Measurements from ENCODE around the gene OR52I2.

Gene OR52I2

GRCh38 chr11:4559527-4560440 lies 21.8 kb upstream of the OR52I2 start:
- Histone ChIP-seq H4K12ac (ENCODE audit: low read depth, low read length) (no peak overlapping the region), H3K18ac (ENCODE audit: low read length) (no peak overlapping the region), H4K8ac (ENCODE audit: low read depth, low read length) (peak overlapping the region; percentile 30), H2AFZ (ENCODE audit: insufficient read depth, low read length, poor library complexity) (no peak overlapping the region), H2AK5ac (ENCODE audit: low read length) (no peak overlapping the region), H3K27ac (ENCODE audit: low read depth, low read length) (peak overlapping the region; percentile 75), H3K4ac (ENCODE audit: low read depth, low read length) (no peak overlapping the region), H3K9ac (ENCODE audit: low read length) (no peak overlapping the region), H3K27me3 (ENCODE audit: insufficient read depth, low read length) (no peaks in the 10 kb centered on the region), H3K36me3 (ENCODE audit: control insufficient read depth in 1 of 2, insufficient read depth in 2 of 2, low read length in 2 of 2) (no peaks in the 10 kb centered on the region), H3K4me1 (ENCODE audit: control insufficient read depth in 1 of 2, insufficient read depth in 2 of 2, low read length in 2 of 2) (peaks cover 7 to 11% of the 10 kb centered on the region in 2 experiments), H3K4me3 (ENCODE audit: low read depth, low read length) (no peak overlapping the region), H2BK12ac (ENCODE audit: low read length) (peak overlapping the region; percentile 29), H2BK5ac (ENCODE audit: low read depth, low read length, poor library complexity) (peak overlapping the region; percentile 45), H3K4me2 (ENCODE audit: low read length) (peak overlapping the region; percentile 51), H3K23ac (ENCODE audit: low read length) (no peak overlapping the region), H3K79me1 (ENCODE audit: low read length) (peaks cover 7% of the 10 kb centered on the region), H3K14ac (ENCODE audit: low read length) (peak overlapping the region; percentile 9), H3K79me2 (ENCODE audit: control insufficient read depth, insufficient read depth, low read length, poor library complexity) (peaks cover 3% of the 10 kb centered on the region), H4K91ac (ENCODE audit: low read depth, low read length) (peak overlapping the region; percentile 75), H3K9me3 (ENCODE audit: insufficient read depth, low read depth, low read length) (no peaks in the 10 kb centered on the region), H2BK120ac (ENCODE audit: insufficient read depth, low read length, poor library complexity) (peak overlapping the region; percentile 21)
- DNase-seq, result no peak
- no CpG with 5 or more reads among the region's 8 CpGs for WGBS (ENCODE audit: extremely low coverage, insufficient coverage, insufficient read length)

GRCh38 chr11:4560467-4560866 lies 21.1 kb upstream of the OR52I2 start:
- Histone ChIP-seq H3K27ac (ENCODE audit: low read depth, low read length) (peak overlapping the region; percentile 75), H3K27me3 (ENCODE audit: insufficient read depth, low read length) (no peaks in the 10 kb centered on the region), H3K4ac (ENCODE audit: low read depth, low read length) (no peak overlapping the region), H4K8ac (ENCODE audit: low read depth, low read length) (no peak overlapping the region), H3K4me3 (ENCODE audit: low read depth, low read length) (no peak overlapping the region), H3K18ac (ENCODE audit: low read length) (no peak overlapping the region), H3K36me3 (ENCODE audit: control insufficient read depth in 1 of 2, insufficient read depth in 2 of 2, low read length in 2 of 2) (no peaks in the 10 kb centered on the region), H2AFZ (ENCODE audit: insufficient read depth, low read length, poor library complexity) (no peak overlapping the region), H4K91ac (ENCODE audit: low read depth, low read length) (no peak overlapping the region), H3K9ac (ENCODE audit: low read length) (no peak overlapping the region), H3K23ac (ENCODE audit: low read length) (no peak overlapping the region), H3K14ac (ENCODE audit: low read length) (no peak overlapping the region), H3K9me3 (ENCODE audit: insufficient read depth, low read depth, low read length) (no peaks in the 10 kb centered on the region), H3K4me1 (ENCODE audit: control insufficient read depth in 1 of 2, insufficient read depth in 2 of 2, low read length in 2 of 2) (peaks cover 7 to 11% of the 10 kb centered on the region in 2 experiments), H3K79me2 (ENCODE audit: control insufficient read depth, insufficient read depth, low read length, poor library complexity) (peaks cover 3% of the 10 kb centered on the region), H2AK5ac (ENCODE audit: low read length) (no peak overlapping the region), H2BK120ac (ENCODE audit: insufficient read depth, low read length, poor library complexity) (no peak overlapping the region), H2BK5ac (ENCODE audit: low read depth, low read length, poor library complexity) (peak overlapping the region; percentile 45), H4K12ac (ENCODE audit: low read depth, low read length) (no peak overlapping the region), H2BK12ac (ENCODE audit: low read length) (no peak overlapping the region), H3K4me2 (ENCODE audit: low read length) (peak overlapping the region; percentile 51), H3K79me1 (ENCODE audit: low read length) (peaks cover 7% of the 10 kb centered on the region)
- no CpG with 5 or more reads among the region's 1 CpG for WGBS (ENCODE audit: extremely low coverage, insufficient coverage, insufficient read length)
- peak; percentile 37 to 88 for DNase-seq

- WGBS (ENCODE audit: extremely low coverage, insufficient coverage, insufficient read length), result no CpG with 5 or more reads among the region's 3 CpGs
Observed at GRCh38 chr11:4565371-4565770, 16.2 kb upstream of the OR52I2 start.

GRCh38 chr11:4569075-4569474 lies 12.5 kb upstream of the OR52I2 start:
- no peak overlapping the region for H4K91ac ChIP-seq (ENCODE audit: low read depth, low read length)
- no peaks in the 10 kb centered on the region for H3K79me1 ChIP-seq (ENCODE audit: low read length)
- no peaks in the 10 kb centered on the region for H3K36me3 ChIP-seq (ENCODE audit: control insufficient read depth in 1 of 2, insufficient read depth in 2 of 2, low read length in 2 of 2)
- H2AK5ac ChIP-seq (ENCODE audit: low read length), result no peak overlapping the region
- no peak for DNase-seq
- no peaks in the 10 kb centered on the region for H3K79me2 ChIP-seq (ENCODE audit: control insufficient read depth, insufficient read depth, low read length, poor library complexity)
- H3K9ac ChIP-seq (ENCODE audit: low read length), result no peak overlapping the region
- H3K14ac ChIP-seq (ENCODE audit: low read length), result no peak overlapping the region
- no peak overlapping the region for H3K4ac ChIP-seq (ENCODE audit: low read depth, low read length)
- no peak overlapping the region for H2BK12ac ChIP-seq (ENCODE audit: low read length)
- H3K4me1 ChIP-seq (ENCODE audit: control insufficient read depth in 1 of 2, insufficient read depth in 2 of 2, low read length in 2 of 2), result no peaks in the 10 kb centered on the region
- peaks cover 3% of the 10 kb centered on the region for H3K9me3 ChIP-seq (ENCODE audit: insufficient read depth, low read depth, low read length)
- H3K18ac ChIP-seq (ENCODE audit: low read length), result no peak overlapping the region
- no peaks in the 10 kb centered on the region for H3K27me3 ChIP-seq (ENCODE audit: insufficient read depth, low read length)
- no peak overlapping the region for H2BK120ac ChIP-seq (ENCODE audit: insufficient read depth, low read length, poor library complexity)
- no peak overlapping the region for H4K12ac ChIP-seq (ENCODE audit: low read depth, low read length)
- H2AFZ ChIP-seq (ENCODE audit: insufficient read depth, low read length, poor library complexity), result no peak overlapping the region
- no peak overlapping the region for H3K27ac ChIP-seq (ENCODE audit: low read depth, low read length)
- H3K4me3 ChIP-seq (ENCODE audit: low read depth, low read length), result no peak overlapping the region
- no peak overlapping the region for H2BK5ac ChIP-seq (ENCODE audit: low read depth, low read length, poor library complexity)
- no CpG with 5 or more reads among the region's 18 CpGs for WGBS (ENCODE audit: extremely low coverage, insufficient coverage, insufficient read length)
- no peak overlapping the region for H4K8ac ChIP-seq (ENCODE audit: low read depth, low read length)
- H3K4me2 ChIP-seq (ENCODE audit: low read length), result no peak overlapping the region
- H3K23ac ChIP-seq (ENCODE audit: low read length), result no peak overlapping the region

More at GRCh38 chr11:4565371-4565770, 16.2 kb upstream of the OR52I2 start:
- H3K14ac ChIP-seq (ENCODE audit: low read length), result no peak overlapping the region
- H3K23ac ChIP-seq (ENCODE audit: low read length), result no peak overlapping the region
- no peak overlapping the region for H4K91ac ChIP-seq (ENCODE audit: low read depth, low read length)
- H2BK5ac ChIP-seq (ENCODE audit: low read depth, low read length, poor library complexity), result no peak overlapping the region
- no peaks in the 10 kb centered on the region for H3K36me3 ChIP-seq (ENCODE audit: control insufficient read depth in 1 of 2, insufficient read depth in 2 of 2, low read length in 2 of 2)
- H2AK5ac ChIP-seq (ENCODE audit: low read length), result no peak overlapping the region
- H3K79me1 ChIP-seq (ENCODE audit: low read length), result no peaks in the 10 kb centered on the region
- peaks cover 3% of the 10 kb centered on the region for H3K9me3 ChIP-seq (ENCODE audit: insufficient read depth, low read depth, low read length)
- no peak overlapping the region for H4K12ac ChIP-seq (ENCODE audit: low read depth, low read length)
- H3K18ac ChIP-seq (ENCODE audit: low read length), result no peak overlapping the region
- no peak overlapping the region for H3K4ac ChIP-seq (ENCODE audit: low read depth, low read length)
- no peaks in the 10 kb centered on the region for H3K79me2 ChIP-seq (ENCODE audit: control insufficient read depth, insufficient read depth, low read length, poor library complexity)
- H3K27me3 ChIP-seq (ENCODE audit: insufficient read depth, low read length), result no peaks in the 10 kb centered on the region
- H2BK120ac ChIP-seq (ENCODE audit: insufficient read depth, low read length, poor library complexity), result no peak overlapping the region
- peak in 1 of 2 donors; percentile 3 for DNase-seq
- no peak overlapping the region for H3K27ac ChIP-seq (ENCODE audit: low read depth, low read length)
- H3K4me2 ChIP-seq (ENCODE audit: low read length), result no peak overlapping the region
- H2BK12ac ChIP-seq (ENCODE audit: low read length), result no peak overlapping the region
- H3K4me1 ChIP-seq (ENCODE audit: control insufficient read depth in 1 of 2, insufficient read depth in 2 of 2, low read length in 2 of 2), result no peaks in the 10 kb centered on the region
- no peak overlapping the region for H4K8ac ChIP-seq (ENCODE audit: low read depth, low read length)
- no peak overlapping the region for H2AFZ ChIP-seq (ENCODE audit: insufficient read depth, low read length, poor library complexity)
- H3K9ac ChIP-seq (ENCODE audit: low read length), result no peak overlapping the region
- H3K4me3 ChIP-seq (ENCODE audit: low read depth, low read length), result no peak overlapping the region

All from trophoblast cell (in vitro differentiated cells and primary cell).